GM13977 (cell line): ENCODE results near the gene SUN5.

Source experiments
- DNase-seq: peaks from one replicate; pipeline ENCODE4 v3.0.0; 2012; ENCODE audit warnings: low spot score
- in situ Hi-C: fragments of 300-500 bp; cut with MboI; formaldehyde crosslinking; loops from one replicate; pipeline ENCODE4 v1.12.0; 2022; ENCODE audit warnings: low sequenced_read_pairs, low pct_unique_long_range_greater_than_20kb, mixed read lengths, inconsistent platforms; ENCODE audit not compliant: unreplicated experiment
- TF ChIP-seq, protein P1 (sequence below): IDR thresholded peaks from 2 replicates; pipeline ENCODE4 v1.5.1; 2012; ENCODE audit warnings: mild to moderate bottlenecking, control low read depth; ENCODE audit not compliant: insufficient read depth; ENCODE audit errors: extremely low read depth, missing control alignments

The SUN5 gene

DNA sequence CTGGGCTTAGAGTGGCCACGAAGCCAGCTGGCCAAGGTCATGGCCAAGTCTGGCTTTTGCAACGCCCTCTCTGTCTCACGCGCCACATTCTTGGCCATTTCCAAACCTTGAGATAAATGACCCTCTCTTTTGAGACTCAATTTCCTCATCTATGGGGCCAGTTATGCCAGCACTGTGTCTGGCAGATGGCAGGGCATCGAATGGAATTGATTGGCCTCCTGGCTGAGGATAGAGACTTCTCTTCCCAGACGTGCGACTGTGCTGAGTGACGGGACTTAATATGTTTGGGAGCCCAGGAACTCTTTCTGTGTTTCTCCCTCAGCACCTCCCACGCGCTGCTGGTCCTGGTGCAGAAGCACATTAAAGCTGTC is 10.9 kb upstream of the SUN5 start:
- in situ Hi-C loops: loop anchor here (10.0 kb wide), 1 partner anchor 60 kb away; no protein-coding TSS in a partner anchor
- no peak for DNase-seq
- TF ChIP-seq, protein P1, sequence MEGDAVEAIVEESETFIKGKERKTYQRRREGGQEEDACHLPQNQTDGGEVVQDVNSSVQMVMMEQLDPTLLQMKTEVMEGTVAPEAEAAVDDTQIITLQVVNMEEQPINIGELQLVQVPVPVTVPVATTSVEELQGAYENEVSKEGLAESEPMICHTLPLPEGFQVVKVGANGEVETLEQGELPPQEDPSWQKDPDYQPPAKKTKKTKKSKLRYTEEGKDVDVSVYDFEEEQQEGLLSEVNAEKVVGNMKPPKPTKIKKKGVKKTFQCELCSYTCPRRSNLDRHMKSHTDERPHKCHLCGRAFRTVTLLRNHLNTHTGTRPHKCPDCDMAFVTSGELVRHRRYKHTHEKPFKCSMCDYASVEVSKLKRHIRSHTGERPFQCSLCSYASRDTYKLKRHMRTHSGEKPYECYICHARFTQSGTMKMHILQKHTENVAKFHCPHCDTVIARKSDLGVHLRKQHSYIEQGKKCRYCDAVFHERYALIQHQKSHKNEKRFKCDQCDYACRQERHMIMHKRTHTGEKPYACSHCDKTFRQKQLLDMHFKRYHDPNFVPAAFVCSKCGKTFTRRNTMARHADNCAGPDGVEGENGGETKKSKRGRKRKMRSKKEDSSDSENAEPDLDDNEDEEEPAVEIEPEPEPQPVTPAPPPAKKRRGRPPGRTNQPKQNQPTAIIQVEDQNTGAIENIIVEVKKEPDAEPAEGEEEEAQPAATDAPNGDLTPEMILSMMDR: no peak

DNA sequence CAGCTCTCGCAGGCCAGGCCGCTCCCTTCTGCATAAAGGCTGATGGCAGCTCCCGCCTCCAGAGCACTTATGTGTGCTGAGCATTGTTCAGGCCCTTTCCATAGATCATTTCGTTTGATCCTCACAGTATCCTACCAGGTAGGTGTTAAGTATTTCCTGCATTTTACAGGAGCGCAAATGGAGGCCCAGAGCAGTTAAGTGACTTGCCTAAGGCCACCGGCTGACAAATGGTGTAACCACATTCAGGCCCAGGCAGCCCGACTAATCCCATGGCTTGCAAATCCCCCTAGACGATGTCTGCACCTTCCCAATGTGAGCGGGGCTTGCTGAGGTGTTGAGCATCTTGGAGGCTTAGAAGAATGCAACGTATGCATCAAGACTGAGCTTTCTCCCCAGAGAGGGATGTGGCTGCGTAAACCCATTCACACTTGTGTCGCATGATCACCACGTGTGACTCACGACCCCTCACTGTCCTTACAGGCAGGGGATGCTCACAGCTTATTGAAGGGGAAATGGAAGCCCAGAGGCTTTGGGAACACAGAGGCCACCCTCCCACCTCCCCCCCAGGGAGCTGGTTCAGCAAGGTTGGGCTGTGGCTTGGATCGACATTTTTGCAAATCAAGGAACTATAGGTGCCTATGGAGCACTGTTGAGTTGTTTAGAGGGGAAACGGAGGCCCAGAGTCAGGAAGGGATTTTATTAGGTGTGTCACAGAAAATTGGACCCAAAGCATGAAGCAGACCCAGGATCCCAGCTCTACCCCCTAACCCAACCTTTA is 10.3 kb upstream of the SUN5 start:
- TF ChIP-seq, protein P1: no peak
- in situ Hi-C loops: loop anchor here (10.0 kb wide), 1 partner anchor 60 kb away; no protein-coding TSS in a partner anchor
- DNase-seq: no peak

DNA sequence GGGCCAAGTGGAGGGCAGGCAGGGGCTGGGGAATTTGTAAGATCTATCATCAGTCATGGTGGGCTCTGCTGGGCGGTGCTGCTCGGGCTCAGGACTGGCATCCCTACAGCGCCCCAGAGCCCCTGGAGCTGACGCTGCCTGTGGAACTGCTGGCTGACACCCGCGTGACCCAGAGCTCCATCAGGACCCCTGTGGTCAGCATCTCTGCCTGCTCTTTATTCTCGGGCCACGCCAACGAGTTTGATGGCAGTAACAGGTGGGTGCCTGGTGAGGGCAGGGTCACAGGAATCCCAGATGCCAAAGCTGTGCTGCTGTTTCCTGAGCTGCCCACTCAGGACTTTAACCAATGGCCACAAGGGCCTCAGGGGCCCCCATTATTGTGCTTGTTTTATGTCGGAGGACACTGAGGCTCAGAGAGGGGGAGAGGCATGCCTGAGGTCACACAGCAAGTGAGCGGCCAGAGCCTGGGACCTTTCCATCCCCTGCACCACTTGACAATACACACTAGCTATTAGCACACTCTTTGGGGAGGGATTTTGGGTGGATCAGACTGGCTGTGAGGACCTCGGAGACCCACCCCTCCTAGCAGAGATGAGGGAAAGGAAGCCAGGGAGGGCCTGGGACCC is 9.6 kb upstream of the SUN5 start:
- no peak for DNase-seq
- TF ChIP-seq, protein P1: no peak
- in situ Hi-C loops: loop anchor here (10.0 kb wide), 1 partner anchor 59 kb away; no protein-coding TSS in a partner anchor

DNA sequence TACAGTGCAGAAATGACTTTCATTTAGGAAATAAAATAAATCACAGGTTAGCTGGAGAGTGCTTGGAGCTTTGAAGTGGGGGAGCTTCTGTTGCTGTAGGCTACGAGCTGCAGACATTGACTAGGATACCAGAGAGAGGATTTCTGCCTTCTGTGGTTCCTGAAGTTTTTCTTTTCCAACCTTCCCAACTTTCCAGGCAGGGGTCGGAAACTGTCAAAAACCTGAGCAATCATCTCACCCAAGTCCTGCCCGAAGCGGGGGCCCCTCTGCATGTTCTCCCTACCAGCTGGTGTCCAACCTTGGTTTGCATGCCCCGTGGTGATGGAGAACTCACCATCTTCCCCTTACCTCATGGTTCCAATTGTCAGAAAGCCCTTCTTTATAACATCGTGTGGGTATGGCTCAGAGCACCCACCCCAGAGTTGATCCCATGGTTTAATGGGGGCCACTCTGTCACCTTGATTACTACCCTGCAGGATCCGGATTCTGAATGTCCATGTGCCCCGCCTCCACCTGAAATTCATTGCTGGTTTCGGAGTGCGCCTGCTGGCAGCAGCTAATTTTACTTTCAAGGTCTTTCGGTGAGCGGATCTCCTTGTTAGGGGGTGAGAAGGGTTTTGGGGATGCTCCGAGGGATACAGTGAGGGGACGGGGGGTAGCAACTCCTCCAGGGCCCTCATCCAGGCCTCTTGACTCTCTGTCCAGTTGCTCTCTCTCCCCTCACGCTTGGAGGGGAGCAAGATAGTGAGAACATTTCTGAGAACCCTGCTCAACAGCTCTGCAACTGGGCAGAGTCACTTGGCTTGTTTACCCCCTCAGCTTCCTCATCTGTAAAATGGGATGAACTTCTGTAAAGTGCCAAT is 8.3 kb upstream of the SUN5 start:
- no peak for DNase-seq
- in situ Hi-C loops: loop anchor here (10.0 kb wide), 1 partner anchor 58 kb away; no protein-coding TSS in a partner anchor
- TF ChIP-seq, protein P1: no peak

DNA sequence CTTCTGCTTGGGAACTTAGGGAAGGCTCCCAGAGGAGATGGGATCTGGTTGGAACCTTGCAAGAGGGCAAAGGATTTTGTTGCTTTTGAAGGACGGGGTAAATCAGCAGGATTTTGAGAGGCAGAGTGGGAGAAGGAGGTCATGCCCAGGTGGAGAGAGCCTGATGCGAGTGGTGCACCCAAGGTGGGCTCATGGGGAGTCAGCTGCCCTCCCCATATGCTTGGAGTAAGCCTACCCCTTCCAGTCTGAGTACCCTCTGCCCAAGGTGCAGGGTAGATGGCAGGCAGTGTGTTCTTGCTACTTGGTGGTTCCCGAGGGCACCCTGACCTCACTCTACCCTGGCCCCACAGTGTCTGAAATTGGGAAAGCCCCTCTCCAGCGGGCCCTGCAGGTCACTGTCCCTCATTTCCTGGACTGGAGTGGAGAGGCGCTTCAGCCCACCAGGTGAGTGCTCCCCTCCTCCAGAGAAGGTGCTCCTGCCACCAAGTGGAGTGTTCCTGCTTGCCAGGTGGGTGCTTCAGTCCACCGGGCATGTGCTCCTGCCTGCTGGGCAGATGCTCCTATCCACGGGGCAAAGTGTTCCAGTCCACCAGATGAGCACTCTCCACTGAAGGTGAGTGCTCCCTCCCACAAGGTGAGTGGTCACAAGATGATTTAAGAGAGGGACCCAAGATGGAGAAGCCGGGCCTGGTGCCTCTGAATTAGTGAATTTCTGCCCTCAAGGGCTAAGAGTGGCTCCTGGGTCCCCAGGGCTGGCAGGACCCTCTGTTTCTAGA is 6.6 kb upstream of the SUN5 start:
- no peak for DNase-seq
- in situ Hi-C loops: loop anchor here (10.0 kb wide), 1 partner anchor 56 kb away; no protein-coding TSS in a partner anchor
- TF ChIP-seq, protein P1: no peak

DNA sequence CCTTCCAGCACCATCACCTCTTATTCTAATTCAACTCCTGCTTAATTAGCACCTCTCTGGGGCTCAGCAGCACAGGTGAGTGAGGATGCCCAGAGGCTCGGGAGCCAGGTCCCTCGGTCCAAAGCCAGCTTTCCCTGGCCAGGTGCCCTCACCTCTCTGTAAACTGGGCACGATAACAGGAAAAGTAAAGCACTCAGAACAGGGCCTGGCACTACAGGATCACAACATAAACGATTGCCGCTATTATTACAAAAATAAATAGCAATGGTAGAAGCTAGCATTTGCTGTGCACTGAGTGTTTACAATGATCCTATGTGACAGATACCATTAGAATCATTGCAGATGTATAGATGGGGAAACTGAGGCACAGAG is 5.9 kb upstream of the SUN5 start:
- TF ChIP-seq, protein P1: no peak
- DNase-seq: no peak
- in situ Hi-C loops: loop anchor here (10.0 kb wide), 1 partner anchor 55 kb away; no protein-coding TSS in a partner anchor
